Measurements from ENCODE around the gene TOR4A.

TOR4A gene

GRCh38 chr9:137244486-137245449 is 32.8 kb upstream of the TOR4A start:
- Mint-ChIP-seq H3K27me3 (no peaks in the 10 kb centered on the region), H3K4me1 (ENCODE audit: low read depth) (peaks cover 17% of the 10 kb centered on the region), H3K9me3 (no peaks in the 10 kb centered on the region), H3K4me3 (no peak overlapping the region), H3K27ac (no peak overlapping the region), H3K36me3 (ENCODE audit: low read depth) (peaks cover 27% of the 10 kb centered on the region)

- Mint-ChIP-seq H3K9me3 (no peaks in the 10 kb centered on the region), H3K4me1 (ENCODE audit: low read depth) (peaks cover 15% of the 10 kb centered on the region), H3K36me3 (ENCODE audit: low read depth) (peaks cover 27% of the 10 kb centered on the region), H3K4me3 (no peak overlapping the region), H3K27ac (no peak overlapping the region), H3K27me3 (no peaks in the 10 kb centered on the region)
Measured at GRCh38 chr9:137245450-137246421, 31.8 kb upstream of the TOR4A start.

- Mint-ChIP-seq H3K27me3 (no peaks in the 10 kb centered on the region), H3K27ac (no peak overlapping the region), H3K36me3 (ENCODE audit: low read depth) (peaks cover 17% of the 10 kb centered on the region), H3K4me3 (no peak overlapping the region), H3K4me1 (ENCODE audit: low read depth) (peaks cover 11% of the 10 kb centered on the region), H3K9me3 (no peaks in the 10 kb centered on the region)
Measured at GRCh38 chr9:137247135-137247915, 30.2 kb upstream of the TOR4A start.

- Mint-ChIP-seq H3K27ac (no peak overlapping the region), H3K27me3 (no peaks in the 10 kb centered on the region), H3K9me3 (no peaks in the 10 kb centered on the region), H3K4me1 (ENCODE audit: low read depth) (peaks cover 6% of the 10 kb centered on the region), H3K36me3 (ENCODE audit: low read depth) (peaks cover 11% of the 10 kb centered on the region), H3K4me3 (no peak overlapping the region)
Measured at GRCh38 chr9:137247916-137248175, 29.7 kb upstream of the TOR4A start.

GRCh38 chr9:137250329-137251193 is 27.0 kb upstream of the TOR4A start:
- Mint-ChIP-seq H3K4me3 (no peak overlapping the region), H3K27me3 (no peaks in the 10 kb centered on the region), H3K27ac (no peak overlapping the region), H3K36me3 (ENCODE audit: low read depth) (no peaks in the 10 kb centered on the region), H3K9me3 (no peaks in the 10 kb centered on the region), H3K4me1 (ENCODE audit: low read depth) (peaks cover 5% of the 10 kb centered on the region)

- no peak within 1 kb of the TSS for H3K27ac Mint-ChIP-seq
- H3K9me3 Mint-ChIP-seq: no peaks in the 10 kb centered on the region
- H3K4me3 Mint-ChIP-seq: no peak within 1 kb of the TSS
- no peaks in the 10 kb centered on the region for H3K27me3 Mint-ChIP-seq
- peaks cover 6% of the 10 kb centered on the region for H3K4me1 Mint-ChIP-seq (ENCODE audit: low read depth)
- H3K36me3 Mint-ChIP-seq (ENCODE audit: low read depth): no peaks in the 10 kb centered on the region
Measured at GRCh38 chr9:137251194-137251461, 26.4 kb upstream of the TOR4A start, which contains the start of gene STPG3. Gene STPG3, plus strand, starts transcription at chr9:137251286. Its CDS starts 1 bp downstream, at chr9:137251287.

GRCh38 chr9:137251490-137252268 is 25.8 kb upstream of the TOR4A start:
- Mint-ChIP-seq H3K9me3 (no peaks in the 10 kb centered on the region), H3K4me3 (no peak overlapping the region), H3K36me3 (ENCODE audit: low read depth) (no peaks in the 10 kb centered on the region), H3K4me1 (ENCODE audit: low read depth) (peaks cover 11% of the 10 kb centered on the region), H3K27me3 (no peaks in the 10 kb centered on the region), H3K27ac (no peak overlapping the region)

- Mint-ChIP-seq H3K4me3 (no peak overlapping the region), H3K27ac (no peak overlapping the region)
Measured at GRCh38 chr9:137252555-137253506, 24.7 kb upstream of the TOR4A start.

GRCh38 chr9:137253717-137254623 is 23.6 kb upstream of the TOR4A start:
- peak overlapping the region; percentile 81 for H3K4me3 Mint-ChIP-seq
- H3K36me3 Mint-ChIP-seq (ENCODE audit: low read depth): peaks cover 4% of the 10 kb centered on the region
- peaks cover 17% of the 10 kb centered on the region for H3K4me1 Mint-ChIP-seq (ENCODE audit: low read depth)
- no peaks in the 10 kb centered on the region for H3K27me3 Mint-ChIP-seq
- H3K27ac Mint-ChIP-seq: peak overlapping the region; percentile 85
- H3K9me3 Mint-ChIP-seq: no peaks in the 10 kb centered on the region

More at GRCh38 chr9:137252555-137253506, 24.7 kb upstream of the TOR4A start:
- H3K9me3 Mint-ChIP-seq: no peaks in the 10 kb centered on the region
- H3K4me1 Mint-ChIP-seq (ENCODE audit: low read depth): peaks cover 17% of the 10 kb centered on the region
- H3K27me3 Mint-ChIP-seq: no peaks in the 10 kb centered on the region
- H3K36me3 Mint-ChIP-seq (ENCODE audit: low read depth): no peaks in the 10 kb centered on the region

- Mint-ChIP-seq H3K27me3 (no peaks in the 10 kb centered on the region), H3K4me3 (peak within 1 kb of the TSS; percentile 86), H3K9me3 (no peaks in the 10 kb centered on the region), H3K27ac (peak within 1 kb of the TSS; percentile 85), H3K4me1 (ENCODE audit: low read depth) (peaks cover 17% of the 10 kb centered on the region), H3K36me3 (ENCODE audit: low read depth) (peaks cover 8% of the 10 kb centered on the region)
Measured at GRCh38 chr9:137254624-137255447, 22.7 kb upstream of the TOR4A start, which contains the start of gene NELFB. Gene NELFB, plus strand, starts transcription at chr9:137255327.

- H3K4me3 Mint-ChIP-seq: peak overlapping the region; percentile 86
- H3K27ac Mint-ChIP-seq: peak overlapping the region; percentile 61
- H3K9me3 Mint-ChIP-seq: no peaks in the 10 kb centered on the region
- peaks cover 8% of the 10 kb centered on the region for H3K36me3 Mint-ChIP-seq (ENCODE audit: low read depth)
- no peaks in the 10 kb centered on the region for H3K27me3 Mint-ChIP-seq
- peaks cover 17% of the 10 kb centered on the region for H3K4me1 Mint-ChIP-seq (ENCODE audit: low read depth)
Measured at GRCh38 chr9:137255448-137256114, 21.9 kb upstream of the TOR4A start.

Data from stimulated activated naive CD8-positive, alpha-beta T cell treated with anti-CD3 and anti-CD28 coated beads, Interleukin-15, Interleukin-2, amounts not matched to agents 100 ng/mL and 50 ng/mL, for 24 hours (primary cell).